GM21717 (cell line): ENCODE results near the gene HBEGF.

Source experiments
- ATAC-seq: cut with Tn5 transposase; IDR thresholded peaks from one replicate; pipeline ENCODE4 v1.9.1; 2021; ENCODE audit warnings: mild to moderate bottlenecking, moderate library complexity; ENCODE audit not compliant: unreplicated experiment

Gene HBEGF

GRCh38 chr5:140305471-140305870, 40.9 kb downstream of the HBEGF start:
- ATAC-seq, result no peak

- ATAC-seq, result no peak
Measured at GRCh38 chr5:140303966-140304365, 42.4 kb downstream of the HBEGF start.

GRCh38 chr5:140302786-140303639, 43.4 kb downstream of the HBEGF start, which contains the start of gene PFDN1:
Gene PFDN1 (minus strand): TSS chr5:140303101. CDS start chr5:140303073, 28 bp downstream.
- ATAC-seq, result peak; percentile 92

GRCh38 chr5:140301136-140301535, 45.3 kb downstream of the HBEGF start:
- ATAC-seq, result no peak

GRCh38 chr5:140299056-140299455, 47.3 kb downstream of the HBEGF start:
- ATAC-seq, result no peak

- no peak for ATAC-seq
Measured at GRCh38 chr5:140298183-140298601, 48.2 kb downstream of the HBEGF start.

- ATAC-seq, result no peak
Measured at GRCh38 chr5:140297283-140297682, 49.1 kb downstream of the HBEGF start.

GRCh38 chr5:140296289-140296688, 50.1 kb downstream of the HBEGF start:
- ATAC-seq, result no peak

- no peak for ATAC-seq
Measured at GRCh38 chr5:140295414-140295813, 51.0 kb downstream of the HBEGF start.

- ATAC-seq, result no peak
Measured at GRCh38 chr5:140294753-140295152, 51.6 kb downstream of the HBEGF start.

- no peak for ATAC-seq
Measured at GRCh38 chr5:140293849-140294100, 52.6 kb downstream of the HBEGF start.

- ATAC-seq, result no peak
Measured at GRCh38 chr5:140293091-140293848, 53.1 kb downstream of the HBEGF start.

GRCh38 chr5:140292212-140293036, 54.0 kb downstream of the HBEGF start:
- ATAC-seq, result no peak

GRCh38 chr5:140287801-140288521, 58.4 kb downstream of the HBEGF start:
- no peak for ATAC-seq

- no peak for ATAC-seq
Measured at GRCh38 chr5:140286424-140286823, 60.0 kb downstream of the HBEGF start.

GRCh38 chr5:140284013-140284412, 62.4 kb downstream of the HBEGF start:
- no peak for ATAC-seq
